ENCODE data around the gene KLF12. TPM values are rescaled to one million over a fixed set of nuclear protein-coding genes. Genes with fewer than 3 reads are reported as not detected.

Gene KLF12
- total RNA-seq, 1 donor from 2014 or later: 5.4 TPM

DNA sequence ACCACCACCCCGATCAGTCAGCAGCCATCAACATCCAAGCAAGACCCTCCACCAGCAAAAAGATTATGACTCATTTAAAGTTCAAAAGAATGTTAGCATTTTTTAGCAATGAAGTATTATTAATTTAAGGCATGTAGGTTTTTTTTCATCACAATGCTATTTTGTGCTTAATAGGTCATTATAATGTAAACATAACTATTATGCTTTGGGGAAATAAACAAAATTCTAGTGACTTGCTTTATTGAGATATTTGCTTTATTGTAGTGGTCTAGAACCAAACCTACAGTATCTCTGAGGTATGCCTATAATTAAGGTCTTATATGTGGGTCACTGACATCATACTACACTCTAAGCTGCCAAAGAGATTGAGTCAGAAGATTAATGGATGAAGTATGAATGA, 20.0 kb downstream of the KLF12 start:
- Histone ChIP-seq H3K9me3 (peaks cover 5% of the 10 kb centered on the region), H3K4me3 (no peak overlapping the region), H3K27me3 (no peaks in the 10 kb centered on the region), H3K27ac (no peak overlapping the region), H3K36me3 (no peaks in the 10 kb centered on the region), H3K4me1 (peaks cover 7% of the 10 kb centered on the region)
- intact Hi-C loops (cut with DNase I): no loop called here
- DNase-seq (ENCODE audit: extremely low spot score in 2 of 2): no peak
- no peak for TF ChIP-seq POLR2AphosphoS5 (IDR thresholded peaks at IDR 0.05; ENCODE audit: insufficient read depth in 1 of 2, low read depth in 1 of 2)
- no peak for TF ChIP-seq POLR2A (IDR thresholded peaks at IDR 0.05)

DNA sequence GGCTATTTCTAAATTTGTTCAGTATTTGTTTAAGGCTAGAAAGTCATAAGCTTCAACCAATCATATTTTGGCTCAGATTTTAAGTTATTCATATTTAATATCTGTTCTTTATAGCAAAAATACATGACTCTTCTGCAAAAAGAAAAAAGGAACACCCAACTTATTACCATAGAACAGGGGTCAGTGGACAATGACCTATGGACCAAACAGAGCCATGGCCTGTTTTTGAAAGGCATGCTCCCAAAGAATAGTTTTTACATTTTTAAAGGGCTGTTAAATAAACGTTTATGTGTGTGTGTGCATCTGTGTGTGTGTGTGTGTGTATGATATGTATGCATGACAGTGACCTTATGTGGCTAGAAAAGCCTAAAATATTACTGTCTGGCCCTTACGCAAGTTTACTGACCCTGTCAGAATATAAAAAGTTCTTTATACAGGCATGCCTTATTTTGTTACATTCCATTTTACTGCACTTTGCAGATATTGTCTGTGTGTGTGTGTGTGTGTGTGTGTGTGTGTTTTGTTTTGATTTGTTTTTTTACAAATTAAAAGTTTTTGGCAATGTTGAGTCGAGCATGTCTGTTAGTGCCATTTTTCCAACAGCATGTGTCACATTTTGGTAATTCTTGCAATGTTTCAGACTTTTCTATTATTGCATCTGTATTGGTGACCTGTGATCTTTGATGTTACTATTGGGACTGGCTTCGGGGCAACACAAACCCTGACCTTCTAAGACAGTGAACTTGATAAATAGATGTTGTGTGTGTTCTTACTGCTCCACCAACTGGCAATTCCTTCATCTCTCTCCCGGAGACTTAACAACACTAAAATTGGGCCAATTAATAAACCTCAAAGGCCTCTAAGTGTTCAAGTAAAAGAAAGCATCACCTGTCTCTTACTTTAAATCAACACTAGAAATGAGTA, 22.0 kb downstream of the KLF12 start:
- intact Hi-C loops (cut with DNase I): no loop called here
- H3K27ac ChIP-seq: no peak overlapping the region
- TF ChIP-seq POLR2AphosphoS5 (IDR thresholded peaks at IDR 0.05; ENCODE audit: insufficient read depth in 1 of 2, low read depth in 1 of 2) (no peak), POLR2A (IDR thresholded peaks at IDR 0.05) (no peak)
- TF ChIP-seq, protein P1, sequence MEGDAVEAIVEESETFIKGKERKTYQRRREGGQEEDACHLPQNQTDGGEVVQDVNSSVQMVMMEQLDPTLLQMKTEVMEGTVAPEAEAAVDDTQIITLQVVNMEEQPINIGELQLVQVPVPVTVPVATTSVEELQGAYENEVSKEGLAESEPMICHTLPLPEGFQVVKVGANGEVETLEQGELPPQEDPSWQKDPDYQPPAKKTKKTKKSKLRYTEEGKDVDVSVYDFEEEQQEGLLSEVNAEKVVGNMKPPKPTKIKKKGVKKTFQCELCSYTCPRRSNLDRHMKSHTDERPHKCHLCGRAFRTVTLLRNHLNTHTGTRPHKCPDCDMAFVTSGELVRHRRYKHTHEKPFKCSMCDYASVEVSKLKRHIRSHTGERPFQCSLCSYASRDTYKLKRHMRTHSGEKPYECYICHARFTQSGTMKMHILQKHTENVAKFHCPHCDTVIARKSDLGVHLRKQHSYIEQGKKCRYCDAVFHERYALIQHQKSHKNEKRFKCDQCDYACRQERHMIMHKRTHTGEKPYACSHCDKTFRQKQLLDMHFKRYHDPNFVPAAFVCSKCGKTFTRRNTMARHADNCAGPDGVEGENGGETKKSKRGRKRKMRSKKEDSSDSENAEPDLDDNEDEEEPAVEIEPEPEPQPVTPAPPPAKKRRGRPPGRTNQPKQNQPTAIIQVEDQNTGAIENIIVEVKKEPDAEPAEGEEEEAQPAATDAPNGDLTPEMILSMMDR (IDR thresholded peaks at IDR 0.05): no peak

DNA sequence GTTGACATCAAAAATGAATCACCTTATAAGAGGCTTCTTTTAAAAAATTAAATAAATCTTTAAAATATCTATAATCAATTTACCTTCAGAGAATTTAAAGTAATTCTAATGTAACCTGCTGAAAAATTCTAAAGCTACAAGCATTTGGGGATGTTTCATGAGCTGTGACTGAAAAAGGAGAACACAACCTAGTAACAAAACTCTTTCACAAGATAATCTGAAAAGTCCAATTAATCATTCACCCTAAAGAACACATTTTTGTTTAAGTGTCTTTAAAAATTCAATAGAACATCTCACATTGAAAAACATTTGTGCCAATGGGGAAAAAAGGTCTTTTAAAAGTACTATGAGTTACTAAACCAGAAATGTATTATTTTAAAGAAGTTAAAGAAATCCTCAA, 22.8 kb downstream of the KLF12 start:
- no peaks in the 10 kb centered on the region for H3K27me3 ChIP-seq
- H3K4me1 ChIP-seq: peaks cover 7% of the 10 kb centered on the region
- no peak for DNase-seq (ENCODE audit: extremely low spot score in 2 of 2)
- H3K27ac ChIP-seq: no peak overlapping the region
- TF ChIP-seq, protein P1 (IDR thresholded peaks at IDR 0.05): no peak
- no peak overlapping the region for H3K4me3 ChIP-seq
- no peaks in the 10 kb centered on the region for H3K36me3 ChIP-seq
- intact Hi-C loops (cut with DNase I): no loop called here
- H3K9me3 ChIP-seq: no peaks in the 10 kb centered on the region

More for the DNA sequence above, 22.0 kb downstream of the KLF12 start:
- H3K4me1 ChIP-seq: peaks cover 7% of the 10 kb centered on the region
- H3K9me3 ChIP-seq: no peaks in the 10 kb centered on the region
- no peaks in the 10 kb centered on the region for H3K27me3 ChIP-seq
- no peak for DNase-seq (ENCODE audit: extremely low spot score in 2 of 2)
- H3K36me3 ChIP-seq: no peaks in the 10 kb centered on the region
- no peak overlapping the region for H3K4me3 ChIP-seq

DNA sequence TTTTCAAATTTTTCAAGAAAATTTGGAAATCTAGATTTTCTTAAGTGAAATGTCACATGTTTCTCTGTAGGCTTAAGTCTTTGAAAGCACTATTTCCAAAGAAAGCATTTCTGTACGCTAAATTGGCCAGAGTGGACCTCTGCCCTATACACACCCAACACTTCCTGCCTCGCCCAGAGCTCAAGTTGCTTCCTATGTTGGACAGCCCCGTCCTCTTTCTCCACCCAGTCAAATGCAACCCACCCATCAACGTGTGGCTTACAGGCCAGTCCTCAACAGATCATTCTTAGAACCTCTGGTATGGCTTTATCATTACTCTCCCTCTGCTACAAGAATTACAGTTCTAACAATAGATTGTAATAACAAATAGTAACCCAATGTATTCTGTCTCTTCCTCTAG, 24.2 kb downstream of the KLF12 start:
- DNase-seq (ENCODE audit: extremely low spot score in 2 of 2): no peak
- intact Hi-C loops (cut with DNase I): no loop called here
- H3K4me3 ChIP-seq: no peak overlapping the region
- H3K9me3 ChIP-seq: no peaks in the 10 kb centered on the region
- no peak overlapping the region for H3K27ac ChIP-seq
- H3K4me1 ChIP-seq: peaks cover 7% of the 10 kb centered on the region
- TF ChIP-seq POLR2AphosphoS5 (IDR thresholded peaks at IDR 0.05; ENCODE audit: insufficient read depth in 1 of 2, low read depth in 1 of 2) (no peak), POLR2A (IDR thresholded peaks at IDR 0.05) (no peak)
- no peaks in the 10 kb centered on the region for H3K36me3 ChIP-seq
- H3K27me3 ChIP-seq: no peaks in the 10 kb centered on the region

DNA sequence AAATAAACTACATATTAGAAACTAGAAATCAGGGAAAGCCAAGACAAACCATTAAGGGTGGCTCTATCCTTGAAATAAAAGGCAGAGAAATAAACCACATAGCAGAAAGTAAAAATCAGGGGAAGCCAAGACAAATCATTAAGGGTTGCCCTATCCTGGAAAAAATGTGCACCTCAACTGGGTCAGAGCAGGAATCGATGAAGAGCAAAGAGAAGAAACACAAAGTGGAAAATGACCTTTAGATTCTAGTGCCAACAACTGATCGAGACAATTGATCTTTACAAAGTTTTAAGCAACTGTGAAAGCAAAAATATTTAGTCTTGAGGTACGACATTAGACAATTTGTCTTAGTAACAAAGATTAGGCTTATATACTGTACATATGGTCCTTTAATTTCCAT, 26.6 kb downstream of the KLF12 start:
- H3K36me3 ChIP-seq: no peaks in the 10 kb centered on the region
- H3K4me1 ChIP-seq: no peaks in the 10 kb centered on the region
- no peak for DNase-seq (ENCODE audit: extremely low spot score in 2 of 2)
- no peak overlapping the region for H3K27ac ChIP-seq
- H3K9me3 ChIP-seq: no peaks in the 10 kb centered on the region
- H3K27me3 ChIP-seq: no peaks in the 10 kb centered on the region
- intact Hi-C loops (cut with DNase I): no loop called here
- TF ChIP-seq POLR2A (IDR thresholded peaks at IDR 0.05) (no peak), POLR2AphosphoS5 (IDR thresholded peaks at IDR 0.05; ENCODE audit: insufficient read depth in 1 of 2, low read depth in 1 of 2) (no peak)
- H3K4me3 ChIP-seq: no peak overlapping the region

DNA sequence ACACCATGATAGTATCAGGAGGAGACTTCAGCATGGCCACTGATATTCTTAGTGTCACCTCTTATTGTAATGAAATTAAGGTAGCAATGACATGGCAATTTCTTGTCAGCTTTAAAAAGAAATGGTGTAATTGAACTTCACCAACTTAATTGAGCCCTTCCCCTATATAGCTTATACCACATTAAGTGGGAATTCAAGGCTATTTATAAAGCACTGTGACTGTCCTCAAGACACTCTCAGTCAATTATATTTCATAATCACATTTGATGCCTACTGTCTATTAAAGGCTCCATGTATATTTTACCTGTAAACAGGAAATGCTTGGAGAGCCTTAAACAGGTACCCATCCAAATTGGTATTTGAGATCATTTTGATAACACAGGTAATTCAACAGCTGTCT, 28.3 kb downstream of the KLF12 start:
- no peak for DNase-seq (ENCODE audit: extremely low spot score in 2 of 2)
- TF ChIP-seq POLR2A (IDR thresholded peaks at IDR 0.05): no peak
- TF ChIP-seq, protein P1 (IDR thresholded peaks at IDR 0.05): no peak
- TF ChIP-seq POLR2AphosphoS5 (IDR thresholded peaks at IDR 0.05; ENCODE audit: insufficient read depth in 1 of 2, low read depth in 1 of 2): no peak
- H3K27ac ChIP-seq: no peak overlapping the region
- H3K36me3 ChIP-seq: no peaks in the 10 kb centered on the region
- H3K9me3 ChIP-seq: no peaks in the 10 kb centered on the region
- H3K4me3 ChIP-seq: no peak overlapping the region
- H3K27me3 ChIP-seq: no peaks in the 10 kb centered on the region
- H3K4me1 ChIP-seq: no peaks in the 10 kb centered on the region
- intact Hi-C loops (cut with DNase I): no loop called here

Measured in vagina (tissue), 2 donors.